Caco-2 (cell line): ENCODE results near the gene CDH13. TPM values are rescaled to one million over a fixed set of nuclear protein-coding genes. Genes with fewer than 3 reads are reported as not detected.

ENCODE experiments used
- BruUV-seq: library from RNA; stranded (reverse); fragments of 400-500 nt; replicated peaks from 2 replicates; lab custom pipeline; 2021; lab: Mats Ljungman, UMichigan
- CTCF ChIA-PET: fragments of 300-600 bp; sonication (Branson Sonifier 250); formaldehyde crosslinking; loops from one replicate; lab custom pipeline; 2022; ENCODE audit warnings: antibody characterized with exemption; lab: Charles Lee
- POLR2A ChIA-PET: fragments of 300-600 bp; sonication (Branson Sonifier 250); formaldehyde crosslinking; loops from one replicate; lab custom pipeline; 2022; ENCODE audit warnings: antibody characterized with exemption; lab: Charles Lee
- DNase-seq, 2 experiments: peaks; one replicate each; pipeline versions ENCODE4 v3.0.0 to v3.0.0-alpha.2; 2020 to 2022
- H3K27me3 ChIP-seq: replicated peaks from 2 replicates; pipeline ENCODE4 v1.6.0; 2011; ENCODE audit warnings: low read length; ENCODE audit not compliant: control insufficient read depth, insufficient read depth
- H3K36me3 ChIP-seq: 2 replicates; pipeline ENCODE4 v1.5.1; 2011; ENCODE audit warnings: low read length; ENCODE audit not compliant: control insufficient read depth, insufficient read depth
- H3K4me1 ChIP-seq: fragments of 250-450 bp; sonication (Bioruptor Pico); 2 replicates; pipeline ENCODE4 v1.5.1; 2020; ENCODE audit warnings: mild to moderate bottlenecking
- H3K4me3 ChIP-seq: 2 replicates; pipeline ENCODE4 v1.5.1; 2011; ENCODE audit warnings: low read depth, mild to moderate bottlenecking, control low read depth, low read length
- H3K9me3 ChIP-seq: fragments of 250-450 bp; sonication (Bioruptor Pico); 2 replicates; pipeline ENCODE4 v1.5.1; 2020; ENCODE audit warnings: mild to moderate bottlenecking, moderate library complexity
- H3K27ac Mint-ChIP-seq: one replicate; pipeline ENCODE4 v1.8.0; 2022; ENCODE audit warnings: mixed read lengths; ENCODE audit not compliant: unreplicated experiment
- H3K27me3 Mint-ChIP-seq: one replicate; pipeline ENCODE4 v1.8.0; 2022; ENCODE audit warnings: mixed read lengths; ENCODE audit not compliant: insufficient read depth, unreplicated experiment
- H3K36me3 Mint-ChIP-seq: one replicate; pipeline ENCODE4 v1.8.0; 2022; ENCODE audit warnings: mild to moderate bottlenecking, mixed read lengths; ENCODE audit not compliant: insufficient read depth, unreplicated experiment
- H3K4me1 Mint-ChIP-seq: one replicate; pipeline ENCODE4 v1.8.0; 2022; ENCODE audit warnings: low read depth, mixed read lengths; ENCODE audit not compliant: unreplicated experiment
- H3K4me3 Mint-ChIP-seq: one replicate; pipeline ENCODE4 v1.8.0; 2022; ENCODE audit warnings: mild to moderate bottlenecking, moderate library complexity, mixed read lengths; ENCODE audit not compliant: unreplicated experiment
- H3K9me3 Mint-ChIP-seq: one replicate; pipeline ENCODE4 v1.8.0; 2022; ENCODE audit warnings: mixed read lengths; ENCODE audit not compliant: unreplicated experiment
- CTCF ChIP-seq, 2 experiments: fragments of 200-600 bp in 1 of 2; IDR thresholded peaks; 1 replicate in 1 of 2; 2 replicates in 1 of 2; pipeline versions ENCODE4 v1.5.1 to v1.8.0; 2011 to 2022; ENCODE audit warnings: antibody characterized with exemption in 1 of 2, control low read depth in 1 of 2, inconsistent platforms in 1 of 2, low read depth in 1 of 2, low read length in 1 of 2, mild to moderate bottlenecking in 1 of 2, moderate library complexity in 1 of 2; ENCODE audit not compliant: insufficient read depth in 1 of 2, severe bottlenecking in 1 of 2, unreplicated experiment in 1 of 2
- intact Hi-C: fragments of 100-400 bp; cut with micrococcal nuclease; formaldehyde crosslinking; loops from one replicate; pipeline ENCODE4 v1.10.0; 2022; ENCODE audit not compliant: unreplicated experiment
- total RNA-seq: library from RNA; stranded (reverse); gene quantifications from 2 replicates; pipeline ENCODE4 v1.2.3, GENCODE V29; 2022

CDH13 gene
- total RNA-seq, 1 experiment from 2014 or later = 2.2 TPM

- peaks cover 17% of the 10 kb centered on the region for H3K27me3 Mint-ChIP-seq
- no peak for TF ChIP-seq CTCF (IDR thresholded peaks at IDR 0.05; ENCODE audit: insufficient read depth in 1 of 2, low read depth in 1 of 2, low read length in 1 of 2, severe bottlenecking in 1 of 2, unreplicated experiment in 1 of 2)
These were observed 855.9 kb downstream of the CDH13 start for GRCh38 chr16:83482545-83483162.

GRCh38 chr16:83490073-83490472 is 863.3 kb downstream of the CDH13 start:
- Mint-ChIP-seq H3K4me3 (no peak overlapping the region), H3K27ac (no peak overlapping the region), H3K27me3 (peaks cover 29% of the 10 kb centered on the region), H3K9me3 (peaks cover 5% of the 10 kb centered on the region), H3K4me1 (no peaks in the 10 kb centered on the region), H3K36me3 (no peaks in the 10 kb centered on the region)
- no peaks in the 10 kb centered on the region; the same call in none of the 2 replicates for H3K27me3 ChIP-seq
- ChIA-PET CTCF (no interaction called here), POLR2A (no interaction called here)
- H3K4me3 ChIP-seq = no peak overlapping the region
- H3K36me3 ChIP-seq = no peaks in the 10 kb centered on the region
- H3K9me3 ChIP-seq = no peaks in the 10 kb centered on the region; the same call in 1 of the 2 replicates
- no peak for DNase-seq
- intact Hi-C loops = no loop called here
- no peak for TF ChIP-seq CTCF (IDR thresholded peaks at IDR 0.05; ENCODE audit: insufficient read depth in 1 of 2, low read depth in 1 of 2, low read length in 1 of 2, severe bottlenecking in 1 of 2, unreplicated experiment in 1 of 2)
- BruUV-seq = no TSS peak
- H3K4me1 ChIP-seq = no peaks in the 10 kb centered on the region

More at GRCh38 chr16:83482545-83483162, 855.9 kb downstream of the CDH13 start:
- H3K27me3 ChIP-seq = peaks cover 4% of the 10 kb centered on the region
- DNase-seq = no peak
- no peaks in the 10 kb centered on the region for H3K4me1 Mint-ChIP-seq
- no peak overlapping the region for H3K4me3 Mint-ChIP-seq
- POLR2A ChIA-PET = no interaction called here
- H3K9me3 ChIP-seq = no peaks in the 10 kb centered on the region
- no peaks in the 10 kb centered on the region for H3K4me1 ChIP-seq
- intact Hi-C loops = no loop called here
- no TSS peak for BruUV-seq
- no peaks in the 10 kb centered on the region for H3K36me3 ChIP-seq
- CTCF ChIA-PET = no interaction called here
- no peak overlapping the region for H3K4me3 ChIP-seq
- H3K36me3 Mint-ChIP-seq = no peaks in the 10 kb centered on the region
- no peak overlapping the region for H3K27ac Mint-ChIP-seq
- H3K9me3 Mint-ChIP-seq = no peaks in the 10 kb centered on the region

DNA sequence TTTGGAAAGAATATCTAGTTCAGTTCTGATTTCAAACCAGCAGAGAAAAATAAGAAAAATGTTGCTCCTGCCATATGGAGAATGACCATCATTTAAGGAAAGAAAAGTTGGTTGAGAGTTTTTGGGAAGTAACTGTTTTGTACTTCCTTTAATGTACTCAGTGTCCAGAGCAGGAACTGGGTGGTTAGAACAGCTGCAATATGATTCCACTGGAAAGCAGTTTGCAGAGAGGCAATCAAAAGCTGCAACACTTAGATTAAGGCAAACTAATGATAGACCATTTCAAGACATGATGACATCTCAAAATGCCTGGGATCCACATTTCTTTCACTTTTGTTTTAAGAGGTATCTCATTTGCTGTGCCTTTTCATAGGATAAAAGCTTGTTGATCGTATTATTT is 867.7 kb downstream of the CDH13 start:
- no peak overlapping the region for H3K4me3 ChIP-seq
- no peaks in the 10 kb centered on the region for H3K36me3 Mint-ChIP-seq
- no peaks in the 10 kb centered on the region; the same call in 1 of the 2 replicates for H3K27me3 ChIP-seq
- H3K9me3 Mint-ChIP-seq = peaks cover 9% of the 10 kb centered on the region
- no peaks in the 10 kb centered on the region for H3K4me1 ChIP-seq
- ChIA-PET POLR2A (no interaction called here), CTCF (no interaction called here)
- no peaks in the 10 kb centered on the region for H3K4me1 Mint-ChIP-seq
- no peak overlapping the region for H3K4me3 Mint-ChIP-seq
- TF ChIP-seq CTCF (IDR thresholded peaks at IDR 0.05; ENCODE audit: insufficient read depth in 1 of 2, low read depth in 1 of 2, low read length in 1 of 2, severe bottlenecking in 1 of 2, unreplicated experiment in 1 of 2) = no peak
- no peaks in the 10 kb centered on the region for H3K36me3 ChIP-seq
- no peak overlapping the region for H3K27ac Mint-ChIP-seq
- DNase-seq = no peak
- BruUV-seq = no TSS peak
- H3K27me3 Mint-ChIP-seq = peaks cover 16% of the 10 kb centered on the region
- no peaks in the 10 kb centered on the region; the same call in 1 of the 2 replicates for H3K9me3 ChIP-seq
- intact Hi-C loops = no loop called here
